ENCODE results near the gene TMEM117.

GRCh38 chr12:44336577-44336976, 500.7 kb downstream of the TMEM117 start:
- TF ChIP-seq POLR2AphosphoS5 (IDR thresholded peaks at IDR 0.05; ENCODE audit: low read depth, low read length) (no peak), TAF1 (IDR thresholded peaks at IDR 0.05; ENCODE audit: borderline replicate concordance, low read depth, low read length) (no peak), POLR2A (IDR thresholded peaks at IDR 0.05; ENCODE audit: low read depth, low read length) (no peak)

Measured in GM12892 (cell line).